Endothelial cell of umbilical vein (primary cell): ENCODE data around the gene SYCP2. TPM values are rescaled to one million over a fixed set of nuclear protein-coding genes. Genes with fewer than 3 reads are reported as not detected.

ENCODE experiments used
- BruUV-seq: library from RNA; stranded (reverse); fragments of 400-500 nt; replicated peaks from 2 replicates; lab custom pipeline; 2021; lab: Mats Ljungman, UMichigan
- CTCF ChIA-PET: fragments of 300-600, 350-600 bp; sonication (Branson Sonifier 250); formaldehyde crosslinking; loops from one replicate; lab custom pipeline; 2021; ENCODE audit warnings: antibody characterized with exemption, inconsistent platforms; lab: Charles Lee
- POLR2A ChIA-PET: fragments of 300-600, 350-600 bp; sonication (Branson Sonifier 250); formaldehyde crosslinking; loops from one replicate; lab custom pipeline; 2021; ENCODE audit warnings: antibody characterized with exemption, inconsistent platforms; lab: Charles Lee
- DNase-seq: peaks from one replicate; pipeline ENCODE4 v3.0.0-alpha.2; 2011; ENCODE audit warnings: low read depth, low spot score
- FAIRE-seq: peaks from 2 replicates; lab custom pipeline; 2011; peaks lifted over from hg19 to GRCh38; lab: Jason Lieb, UNC
- H2AFZ ChIP-seq: 2 replicates; pipeline ENCODE4 v1.6.0; 2012; ENCODE audit warnings: low read depth, low read length, control low read depth, inconsistent platforms
- H3K27ac ChIP-seq: 2 replicates; pipeline ENCODE4 v1.5.1; 2011; ENCODE audit warnings: low read depth, mild to moderate bottlenecking, control low read depth, low read length, moderate library complexity; ENCODE audit not compliant: insufficient read depth
- H3K27me3 ChIP-seq, 2 experiments: 2 replicates each; pipeline versions ENCODE4 v1.6.0 to v1.6.1; 2011; ENCODE audit warnings: low read length in 2 of 2, mixed read lengths in 1 of 2; ENCODE audit not compliant: control insufficient read depth in 2 of 2, insufficient read depth in 2 of 2
- H3K36me3 ChIP-seq, 2 experiments: 2 replicates in 1 of 2; 3 replicates in 1 of 2; pipeline ENCODE4 v1.5.1; 2011; ENCODE audit warnings: low read length in 2 of 2, mild to moderate bottlenecking in 1 of 2, moderate library complexity in 1 of 2; ENCODE audit not compliant: control insufficient read depth in 2 of 2, insufficient read depth in 2 of 2; ENCODE audit errors: extremely low read depth in 1 of 2
- H3K4me1 ChIP-seq: 3 replicates; pipeline ENCODE4 v1.5.1; 2011; ENCODE audit warnings: mild to moderate bottlenecking, low read length; ENCODE audit not compliant: control insufficient read depth, insufficient read depth; ENCODE audit errors: extremely low read depth
- H3K4me2 ChIP-seq: 2 replicates; pipeline ENCODE4 v1.6.1; 2011; ENCODE audit warnings: low read length, control low read depth, mixed read lengths; ENCODE audit not compliant: insufficient read depth
- H3K4me3 ChIP-seq, 3 experiments: fragments of 200-600 bp in 1 of 3; sonication (generic), shearing (Covaris generic) in 1 of 3; replicated peaks in 1 of 3; 2 replicates each; pipeline ENCODE4 v1.5.1; 2011 to 2016; ENCODE audit warnings: control low read depth in 3 of 3, low read length in 3 of 3, mild to moderate bottlenecking in 2 of 3, inconsistent platforms in 1 of 3, low read depth in 1 of 3, moderate library complexity in 1 of 3; ENCODE audit not compliant: insufficient read depth in 1 of 3
- H3K79me2 ChIP-seq: 2 replicates; pipeline ENCODE4 v1.6.0; 2012; ENCODE audit warnings: low read length, inconsistent platforms; ENCODE audit not compliant: control insufficient read depth, insufficient read depth
- H3K9ac ChIP-seq: replicated peaks from 2 replicates; pipeline ENCODE3; 2011; ENCODE audit warnings: low read length, control low read depth; ENCODE audit not compliant: insufficient read depth; ENCODE audit errors: extremely low read depth
- H3K9me1 ChIP-seq: replicated peaks from 3 replicates; pipeline ENCODE4 v1.6.0; 2011; ENCODE audit warnings: mild to moderate bottlenecking, low read length; ENCODE audit not compliant: control insufficient read depth, insufficient read depth; ENCODE audit errors: extremely low read depth
- H3K9me3 ChIP-seq: replicated peaks from 2 replicates; pipeline ENCODE4 v1.5.1; 2012; ENCODE audit warnings: low read length, inconsistent platforms; ENCODE audit not compliant: control insufficient read depth, insufficient read depth
- H4K20me1 ChIP-seq: replicated peaks from 2 replicates; pipeline ENCODE3; 2011; ENCODE audit warnings: mild to moderate bottlenecking, low read length; ENCODE audit not compliant: control insufficient read depth, insufficient read depth; ENCODE audit errors: extremely low read depth
- CTCF ChIP-seq, 2 donors: IDR thresholded peaks; 1 replicate in 1 of 2; 2 replicates in 1 of 2; pipeline ENCODE4 v1.5.1; 2011; ENCODE audit warnings: low read length in 2 of 2, mild to moderate bottlenecking in 2 of 2, moderate library complexity in 2 of 2, control low read depth in 1 of 2, inconsistent platforms in 1 of 2, low read depth in 1 of 2; ENCODE audit not compliant: insufficient read depth in 1 of 2; ENCODE audit errors: extremely low read depth in 1 of 2
- FOS ChIP-seq: IDR thresholded peaks from 2 replicates; pipeline ENCODE4 v1.6.1; 2011; ENCODE audit warnings: mild to moderate bottlenecking, low read length, moderate library complexity, borderline replicate concordance; ENCODE audit not compliant: insufficient read depth
- MYC ChIP-seq: IDR thresholded peaks from one replicate; pipeline ENCODE4 v1.6.1; 2011; ENCODE audit warnings: mild to moderate bottlenecking, low read depth, low read length
- dilution Hi-C: fragments of 300-500 bp; cut with MboI; formaldehyde crosslinking; loops from one replicate; pipeline ENCODE4 v1.15.0; 2019; ENCODE audit warnings: low sequenced_read_pairs; ENCODE audit not compliant: extremely low pct_ligation_motif_present
- intact Hi-C: fragments of 100-400 bp; cut with micrococcal nuclease; formaldehyde crosslinking; loops from one replicate; pipeline ENCODE4 v1.10.0; 2022
- polyA plus RNA-seq, 4 experiments: library from polyadenylated mRNA; depleted of rRNA in 3 of 4; stranded (reverse) in 3 of 4; unstranded in 1 of 4; fragments of >200 nt; gene quantifications; 2 replicates each; pipeline versions ENCODE4 v1.2.1 to v1.2.3, GENCODE V29; 2011 to 2012; ENCODE audit warnings: missing spikeins in 1 of 4
- total RNA-seq: library from RNA; stranded (reverse); gene quantifications from 2 replicates; pipeline ENCODE4 v1.2.3, GENCODE V29; 2021

Gene SYCP2
- total and polyA plus RNA-seq, 2 donors (not counting 3 experiments of a cell fraction or from before 2014, with no cell fraction given) = 0.07 to 0.35 TPM

GRCh38 chr20:59933849-59934585, 580 bp upstream of the SYCP2 start:
- Histone ChIP-seq H3K79me2 (peaks cover 4% of the 10 kb centered on the region), H3K9me1 (no peaks in the 10 kb centered on the region), H3K4me1 (peaks cover 3% of the 10 kb centered on the region), H3K36me3 (no peaks in the 10 kb centered on the region), H2AFZ (peak overlapping the region; percentile 90), H4K20me1 (no peaks in the 10 kb centered on the region), H3K4me2 (peak overlapping the region; percentile 83), H3K9me3 (no peaks in the 10 kb centered on the region), H3K4me3 (peak overlapping the region in 2 of 3 experiments; percentile 43 to 55), H3K9ac (no peak overlapping the region), H3K27ac (no peak overlapping the region), H3K27me3 (peaks cover under 1 to 2% of the 10 kb centered on the region in 2 experiments)
- DNase-seq (peak; percentile 56), FAIRE-seq (peak; percentile 24)
- POLR2A ChIA-PET = interaction anchor here (1.0 kb wide), 1 partner anchor 21 kb away, joined by 3 read pairs; no protein-coding TSS in a partner anchor
- TF ChIP-seq CTCF (IDR thresholded peaks at IDR 0.05; ENCODE audit: extremely low read depth in 1 of 2, insufficient read depth in 1 of 2, low read depth in 1 of 2, low read length in 2 of 2) (peak; percentile 93 to 94), MYC (no peak)
- BruUV-seq = no TSS peak
- dilution Hi-C loops (no loop called here), intact Hi-C loops (no loop called here)
- CTCF ChIA-PET = interaction anchor here (1.0 to 2.6 kb wide), 9 partner anchors 9 to 60 kb away, joined by 3 to 28 read pairs (median 6); no protein-coding TSS in a partner anchor

- no peaks in the 10 kb centered on the region for H3K9me3 ChIP-seq
- H3K27ac ChIP-seq = no peak overlapping the region
- no peak overlapping the region for H2AFZ ChIP-seq
- no peak for TF ChIP-seq FOS
- dilution Hi-C loops = no loop called here
- intact Hi-C loops = no loop called here
- peaks cover 3% of the 10 kb centered on the region for H3K4me1 ChIP-seq
- no peak overlapping the region for H3K4me3 ChIP-seq
- BruUV-seq = no TSS peak
- no peak for DNase-seq
- peaks cover 4 to 5% of the 10 kb centered on the region in 2 experiments for H3K27me3 ChIP-seq
- H3K36me3 ChIP-seq = no peaks in the 10 kb centered on the region
- no peak overlapping the region for H3K4me2 ChIP-seq
- no peak overlapping the region for H3K9ac ChIP-seq
- ChIA-PET CTCF (interaction anchor here (1.6 to 2.5 kb wide), 2 partner anchors 7 to 12 kb away, joined by 4 to 14 read pairs; partner anchors contain the start of genes FAM217B and PPP1R3D), POLR2A (no interaction called here)
- no peak for FAIRE-seq
- H3K79me2 ChIP-seq = no peaks in the 10 kb centered on the region
- no peaks in the 10 kb centered on the region for H3K9me1 ChIP-seq
- H4K20me1 ChIP-seq = no peaks in the 10 kb centered on the region
These were observed 681 bp downstream of the SYCP2 start for GRCh38 chr20:59932616-59933295.
